ENCODE measurements around the gene MAN1C1. TPM values are rescaled to one million over a fixed set of nuclear protein-coding genes. Genes with fewer than 3 reads are reported as not detected.
"Not testable (repeated sequence)": the region's sequence is repeated elsewhere in the genome, so short reads cannot be mapped to it uniquely, and the experiment has no call there.

The MAN1C1 gene
- total and polyA plus RNA-seq, 4 donors, result 2.8 to 32.2 (median 14.5) TPM

DNA sequence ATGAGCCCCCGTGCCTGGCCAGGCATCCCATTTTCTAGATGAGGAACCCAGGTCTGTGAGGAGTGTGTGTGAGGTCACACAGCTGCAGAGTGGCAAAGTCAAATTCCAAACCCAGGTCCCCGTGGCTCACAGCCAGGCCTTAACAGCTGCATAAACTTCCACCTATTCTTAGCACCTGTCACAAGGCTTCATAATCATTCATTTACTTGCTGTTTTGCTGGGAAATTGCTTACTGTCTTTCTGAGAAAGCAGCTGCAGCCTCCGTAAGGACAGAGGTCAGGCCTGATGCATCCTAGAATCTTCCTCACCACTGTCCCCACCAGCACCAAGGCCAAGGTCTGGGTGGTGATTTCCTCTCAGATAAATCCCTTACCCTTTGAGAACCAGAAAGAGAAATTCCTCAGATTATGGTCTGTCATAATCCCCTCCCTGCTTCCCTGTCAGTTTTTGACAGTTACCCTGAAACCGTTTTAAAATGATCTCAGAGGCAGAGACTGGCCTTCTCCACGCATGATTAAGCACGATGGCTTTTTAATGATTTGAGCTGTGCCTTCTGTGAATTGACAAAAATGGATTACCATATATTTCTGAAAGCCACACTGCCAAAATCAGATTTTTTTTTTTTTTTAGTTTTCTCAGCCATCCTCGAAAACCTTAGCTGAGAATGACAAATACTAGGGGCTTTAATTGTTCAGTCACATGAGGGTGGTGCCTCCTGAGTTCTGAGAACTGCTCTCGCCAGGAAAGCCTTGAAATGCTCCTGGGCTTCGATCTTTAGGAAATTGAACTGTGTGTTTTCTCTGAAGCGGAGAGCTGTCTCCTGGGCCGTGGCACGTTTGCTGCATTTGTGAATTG, 113.4 kb downstream of the MAN1C1 start:
- DNase-seq (peak in 1 of 2 donors; percentile 19), ATAC-seq (ENCODE audit: low FRiP score) (no peak)
- Histone ChIP-seq H3K4me3 (ENCODE audit: low read length in 2 of 2) (no peak overlapping the region), H3K27ac (ENCODE audit: low read depth in 1 of 2, low read length in 2 of 2) (no peak overlapping the region), H3K4me1 (ENCODE audit: control insufficient read depth in 1 of 2, insufficient read depth in 2 of 2, low read length in 2 of 2) (no peaks in the 10 kb centered on the region), H3K27me3 (ENCODE audit: control insufficient read depth in 1 of 2, insufficient read depth in 2 of 2, low read length in 1 of 2) (no peaks in the 10 kb centered on the region), H3K9me3 (ENCODE audit: control insufficient read depth, low read length) (no peaks in the 10 kb centered on the region), H3K36me3 (ENCODE audit: control insufficient read depth in 1 of 2, insufficient read depth in 2 of 2, low read length in 1 of 2) (no peaks in the 10 kb centered on the region)
- 86% methylated on average over 12 of the region's 12 CpGs for whole genome bisulfite sequencing, 2 donors
- intact Hi-C loops (cut with DNase I), result no loop called here

DNA sequence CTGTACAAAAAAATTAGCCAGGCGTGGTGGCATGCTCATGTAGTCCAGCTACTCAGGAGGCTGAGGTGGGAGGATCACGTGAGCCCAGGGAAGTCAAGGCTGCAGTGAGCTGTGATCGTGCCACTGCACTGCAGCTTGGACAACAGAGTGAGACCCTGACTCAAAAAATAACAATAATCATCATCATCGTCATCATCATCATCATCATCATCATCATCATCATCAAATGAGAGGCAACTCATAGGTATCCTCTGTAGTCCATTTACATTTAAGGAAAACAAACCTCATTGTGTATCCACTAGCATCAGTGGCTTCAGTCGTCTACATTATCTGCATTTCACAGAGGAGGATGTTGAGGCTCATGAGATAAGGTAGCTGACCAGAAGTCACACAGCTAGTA, 114.6 kb downstream of the MAN1C1 start:
- H3K27ac ChIP-seq (ENCODE audit: low read depth in 1 of 2, low read length in 2 of 2), result no peak overlapping the region
- H3K36me3 ChIP-seq (ENCODE audit: control insufficient read depth in 1 of 2, insufficient read depth in 2 of 2, low read length in 1 of 2), result no peaks in the 10 kb centered on the region
- no peaks in the 10 kb centered on the region for H3K4me1 ChIP-seq (ENCODE audit: control insufficient read depth in 1 of 2, insufficient read depth in 2 of 2, low read length in 2 of 2)
- H3K9me3 ChIP-seq (ENCODE audit: control insufficient read depth, low read length), result no peaks in the 10 kb centered on the region
- no peaks in the 10 kb centered on the region for H3K27me3 ChIP-seq (ENCODE audit: control insufficient read depth in 1 of 2, insufficient read depth in 2 of 2, low read length in 1 of 2)
- H3K4me3 ChIP-seq (ENCODE audit: low read length in 2 of 2), result no peak overlapping the region
- ATAC-seq (ENCODE audit: low FRiP score), result no peak
- DNase-seq, result no peak
- intact Hi-C loops (cut with DNase I), result no loop called here
- 94 to 98% methylated on average over 5 of the region's 5 CpGs for WGBS, 2 donors

DNA sequence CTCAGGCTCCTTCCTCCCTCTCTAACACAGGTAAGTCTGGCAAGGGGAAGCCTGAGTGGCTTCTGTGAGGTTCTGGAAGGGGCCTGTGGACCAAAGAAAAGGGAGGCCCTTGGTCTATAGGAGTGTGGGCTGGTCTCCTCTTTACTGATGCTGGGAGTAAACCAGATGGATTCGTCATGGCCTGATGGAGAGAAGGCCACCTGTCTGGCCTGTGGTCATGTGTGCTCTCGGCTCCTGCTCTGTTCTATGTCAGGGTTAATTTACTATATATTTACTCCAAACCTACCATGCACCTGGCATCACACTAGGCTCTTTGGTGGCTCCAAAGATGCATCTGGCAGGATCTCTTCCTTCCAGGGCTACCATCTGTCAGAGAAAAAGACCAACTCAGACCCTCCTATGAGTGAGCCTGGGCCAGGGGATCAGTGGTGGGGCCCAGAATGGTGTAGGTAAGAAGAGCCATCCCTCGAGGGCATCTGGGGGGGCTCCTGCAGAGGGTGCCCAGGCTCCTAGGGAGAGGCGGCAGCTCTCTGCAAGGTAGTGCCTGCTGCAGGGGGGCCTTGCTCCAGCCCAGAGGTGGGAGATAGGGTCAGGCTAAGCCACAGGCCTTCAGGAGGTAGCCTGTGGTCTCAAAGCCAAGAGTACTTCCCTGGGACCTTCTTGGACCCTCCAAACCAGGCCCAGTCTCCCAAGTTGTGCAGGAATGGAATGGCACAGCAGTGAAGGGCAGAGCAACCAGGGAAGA, 115.2 kb downstream of the MAN1C1 start:
- peak in 1 of 2 donors; percentile 19 for DNase-seq

DNA sequence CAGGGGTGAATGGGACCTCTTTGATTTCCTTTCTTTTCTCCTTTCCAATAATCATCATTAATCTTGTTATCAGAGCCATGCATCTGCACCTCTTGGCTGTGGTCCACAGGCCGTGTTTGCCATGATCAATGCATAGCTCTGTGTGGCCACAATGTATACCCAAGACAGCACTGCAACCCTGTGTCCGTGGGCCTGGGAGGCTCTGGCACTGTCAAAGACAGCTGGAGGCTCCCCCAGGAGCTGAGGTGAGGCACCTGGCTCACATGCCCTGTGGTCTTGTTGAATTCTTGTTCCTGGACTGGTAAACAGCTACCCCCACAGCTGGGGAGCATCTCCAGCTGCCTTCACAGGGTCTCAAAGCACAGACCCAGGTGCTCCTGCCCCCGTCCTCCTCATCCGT, 116.2 kb downstream of the MAN1C1 start:
- 96 to 97% methylated on average over 4 of the region's 4 CpGs for whole genome bisulfite sequencing, 2 donors
- Histone ChIP-seq H3K9me3 (ENCODE audit: control insufficient read depth, low read length) (no peaks in the 10 kb centered on the region), H3K36me3 (ENCODE audit: control insufficient read depth in 1 of 2, insufficient read depth in 2 of 2, low read length in 1 of 2) (no peaks in the 10 kb centered on the region), H3K27ac (ENCODE audit: low read depth in 1 of 2, low read length in 2 of 2) (no peak overlapping the region), H3K4me3 (ENCODE audit: low read length in 2 of 2) (no peak overlapping the region), H3K4me1 (ENCODE audit: control insufficient read depth in 1 of 2, insufficient read depth in 2 of 2, low read length in 2 of 2) (no peaks in the 10 kb centered on the region), H3K27me3 (ENCODE audit: control insufficient read depth in 1 of 2, insufficient read depth in 2 of 2, low read length in 1 of 2) (no peaks in the 10 kb centered on the region)
- intact Hi-C loops (cut with DNase I), result no loop called here
- no peak for ATAC-seq (ENCODE audit: low FRiP score)
- peak in 1 of 2 donors; percentile 63 for DNase-seq

More for the DNA sequence above, 115.2 kb downstream of the MAN1C1 start:
- Histone ChIP-seq H3K4me1 (ENCODE audit: control insufficient read depth in 1 of 2, insufficient read depth in 2 of 2, low read length in 2 of 2) (no peaks in the 10 kb centered on the region), H3K9me3 (ENCODE audit: control insufficient read depth, low read length) (no peaks in the 10 kb centered on the region), H3K36me3 (ENCODE audit: control insufficient read depth in 1 of 2, insufficient read depth in 2 of 2, low read length in 1 of 2) (no peaks in the 10 kb centered on the region), H3K27ac (ENCODE audit: low read depth in 1 of 2, low read length in 2 of 2) (no peak overlapping the region), H3K4me3 (ENCODE audit: low read length in 2 of 2) (no peak overlapping the region), H3K27me3 (ENCODE audit: control insufficient read depth in 1 of 2, insufficient read depth in 2 of 2, low read length in 1 of 2) (no peaks in the 10 kb centered on the region)
- intact Hi-C loops (cut with DNase I), result no loop called here
- WGBS, 2 donors, result 95 to 96% methylated on average over 4 of the region's 4 CpGs
- no peak for ATAC-seq (ENCODE audit: low FRiP score)

DNA sequence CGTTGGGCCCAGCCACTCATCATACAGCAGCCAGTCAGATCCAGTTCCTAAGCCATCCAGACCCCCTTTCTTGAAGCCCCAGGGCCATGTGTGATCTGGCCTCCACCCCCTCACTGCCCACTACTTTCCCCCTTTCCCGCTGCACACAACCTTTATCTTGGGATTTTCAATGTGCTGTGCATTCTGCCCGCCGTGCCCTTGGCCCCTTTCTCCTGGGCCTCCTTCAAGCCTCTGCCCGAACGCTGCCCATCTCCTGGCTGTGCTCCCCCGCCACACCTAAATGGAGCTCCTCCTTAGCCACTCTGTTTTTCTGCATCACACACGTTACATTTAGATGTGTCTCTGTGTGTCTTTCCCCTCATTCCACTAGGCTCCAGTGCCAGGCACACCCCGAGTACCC, 116.7 kb downstream of the MAN1C1 start:
- Histone ChIP-seq H3K36me3 (ENCODE audit: control insufficient read depth in 1 of 2, insufficient read depth in 2 of 2, low read length in 1 of 2) (no peaks in the 10 kb centered on the region), H3K27ac (ENCODE audit: low read depth in 1 of 2, low read length in 2 of 2) (no peak overlapping the region), H3K9me3 (ENCODE audit: control insufficient read depth, low read length) (no peaks in the 10 kb centered on the region), H3K4me3 (ENCODE audit: low read length in 2 of 2) (no peak overlapping the region), H3K4me1 (ENCODE audit: control insufficient read depth in 1 of 2, insufficient read depth in 2 of 2, low read length in 2 of 2) (no peaks in the 10 kb centered on the region), H3K27me3 (ENCODE audit: control insufficient read depth in 1 of 2, insufficient read depth in 2 of 2, low read length in 1 of 2) (no peaks in the 10 kb centered on the region)
- ATAC-seq (ENCODE audit: low FRiP score), result no peak
- WGBS, 2 donors, result 96 to 98% methylated on average over 9 of the region's 9 CpGs
- peak; percentile 30 to 72 for DNase-seq
- intact Hi-C loops (cut with DNase I), result no loop called here

DNA sequence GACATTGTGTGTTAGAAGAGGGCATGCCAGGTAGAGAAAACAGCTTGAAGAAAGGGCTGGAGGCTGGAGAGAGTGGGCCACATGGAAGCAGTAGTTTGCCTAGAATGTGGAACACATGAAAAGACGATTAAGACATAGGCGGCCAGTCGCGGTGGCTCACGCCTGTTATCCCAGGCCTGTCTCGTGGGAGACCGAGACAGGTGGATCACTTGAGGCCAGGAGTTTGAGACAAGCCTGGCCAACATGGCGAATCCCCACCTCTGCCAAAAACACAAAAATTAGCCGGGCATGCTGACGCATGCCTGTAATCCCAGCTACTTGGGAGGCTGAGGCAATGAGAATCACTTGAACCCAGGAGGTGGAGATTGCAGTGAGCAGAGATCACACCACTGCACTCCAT, 118.4 kb downstream of the MAN1C1 start:
- DNase-seq, result peak; percentile 21 to 49
- H3K4me1 ChIP-seq (ENCODE audit: control insufficient read depth in 1 of 2, insufficient read depth in 2 of 2, low read length in 2 of 2); H3K9me3 ChIP-seq (ENCODE audit: control insufficient read depth, low read length); H3K4me3 ChIP-seq (ENCODE audit: low read length in 2 of 2); ATAC-seq (ENCODE audit: low FRiP score); intact Hi-C loops (cut with DNase I); H3K36me3 ChIP-seq (ENCODE audit: control insufficient read depth in 1 of 2, insufficient read depth in 2 of 2, low read length in 1 of 2); H3K27ac ChIP-seq (ENCODE audit: low read depth in 1 of 2, low read length in 2 of 2); H3K27me3 ChIP-seq (ENCODE audit: control insufficient read depth in 1 of 2, insufficient read depth in 2 of 2, low read length in 1 of 2): not testable (repeated sequence)
- 96 to 97% methylated on average over 10 of the region's 10 CpGs for WGBS, 2 donors

DNA sequence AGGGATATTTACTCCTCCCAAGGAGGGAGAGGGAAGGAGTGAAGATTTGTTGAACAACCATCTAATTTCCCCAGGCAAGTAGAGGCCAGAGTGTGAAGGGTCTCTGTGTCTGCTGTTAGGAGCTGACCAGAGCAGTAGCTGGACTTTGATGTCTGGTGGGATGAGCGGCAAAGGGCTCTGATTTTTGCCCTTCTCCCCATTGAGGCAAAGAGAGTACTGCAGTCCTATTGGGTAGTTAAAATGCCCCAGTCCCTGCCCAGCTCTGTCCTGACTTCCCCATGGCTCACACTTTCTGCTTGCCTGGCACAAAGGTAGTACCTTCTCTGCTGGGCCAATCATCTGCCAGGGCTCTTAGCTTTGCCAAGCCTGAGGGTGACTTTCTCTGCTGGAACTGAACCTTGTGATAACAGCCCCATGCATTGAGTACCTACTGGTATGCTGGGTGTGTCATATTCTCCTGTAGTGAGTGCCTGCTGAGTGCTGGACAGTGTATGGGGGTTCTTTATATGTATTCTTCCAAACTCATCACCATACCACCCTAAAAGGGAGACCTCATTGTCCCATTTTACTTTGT, 119.5 kb downstream of the MAN1C1 start:
- WGBS, 2 donors, result 87 to 100% methylated on average over 1 of the region's 1 CpG
- intact Hi-C loops (cut with DNase I), result no loop called here
- no peaks in the 10 kb centered on the region for H3K9me3 ChIP-seq (ENCODE audit: control insufficient read depth, low read length)
- ATAC-seq (ENCODE audit: low FRiP score), result no peak
- no peaks in the 10 kb centered on the region for H3K27me3 ChIP-seq (ENCODE audit: control insufficient read depth in 1 of 2, insufficient read depth in 2 of 2, low read length in 1 of 2)
- H3K27ac ChIP-seq (ENCODE audit: low read depth in 1 of 2, low read length in 2 of 2), result no peak overlapping the region
- no peaks in the 10 kb centered on the region for H3K36me3 ChIP-seq (ENCODE audit: control insufficient read depth in 1 of 2, insufficient read depth in 2 of 2, low read length in 1 of 2)
- no peak overlapping the region for H3K4me3 ChIP-seq (ENCODE audit: low read length in 2 of 2)
- peak; percentile 10 to 24 for DNase-seq
- no peaks in the 10 kb centered on the region for H3K4me1 ChIP-seq (ENCODE audit: control insufficient read depth in 1 of 2, insufficient read depth in 2 of 2, low read length in 2 of 2)

DNA sequence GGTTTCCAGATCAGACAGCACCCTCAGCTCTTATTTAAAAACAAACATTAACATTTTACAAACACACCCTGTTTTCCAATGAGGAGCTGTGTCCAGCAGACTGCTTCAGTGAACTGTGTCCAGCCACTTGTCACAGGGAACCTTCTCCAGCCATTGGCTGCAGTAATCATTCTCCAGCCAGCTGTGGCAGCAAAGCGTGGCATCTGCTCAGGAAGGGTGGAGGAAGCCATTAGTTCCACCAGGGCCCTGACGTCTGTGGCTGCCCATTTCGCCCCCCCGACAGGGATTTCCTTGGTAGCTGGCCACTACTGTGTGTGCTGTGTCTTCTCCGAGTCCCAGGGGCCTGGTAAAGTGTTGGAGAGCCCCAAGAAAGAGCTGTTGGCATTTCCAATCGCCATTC, 120.5 kb downstream of the MAN1C1 start:
- no peak overlapping the region for H3K4me3 ChIP-seq (ENCODE audit: low read length in 2 of 2)
- no peaks in the 10 kb centered on the region for H3K9me3 ChIP-seq (ENCODE audit: control insufficient read depth, low read length)
- H3K27ac ChIP-seq (ENCODE audit: low read depth in 1 of 2, low read length in 2 of 2), result no peak overlapping the region
- H3K36me3 ChIP-seq (ENCODE audit: control insufficient read depth in 1 of 2, insufficient read depth in 2 of 2, low read length in 1 of 2), result no peaks in the 10 kb centered on the region
- intact Hi-C loops (cut with DNase I), result no loop called here
- no peaks in the 10 kb centered on the region for H3K4me1 ChIP-seq (ENCODE audit: control insufficient read depth in 1 of 2, insufficient read depth in 2 of 2, low read length in 2 of 2)
- WGBS, 2 donors, result 60 to 67% methylated on average over 6 of the region's 6 CpGs
- no peaks in the 10 kb centered on the region for H3K27me3 ChIP-seq (ENCODE audit: control insufficient read depth in 1 of 2, insufficient read depth in 2 of 2, low read length in 1 of 2)
- DNase-seq (peak; percentile 56 to 70), ATAC-seq (ENCODE audit: low FRiP score) (peak; percentile 3)

All from aorta (tissue), 5 donors.